H1 (cell line): ENCODE measurements around the gene BRD7. TPM values are rescaled to one million over a fixed set of nuclear protein-coding genes. Genes with fewer than 3 reads are reported as not detected.

Experiments used
- CTCF ChIA-PET: fragments of 300-600 bp; sonication (Branson Sonifier 250); formaldehyde crosslinking; loops from one replicate; lab custom pipeline; 2021; ENCODE audit not compliant: partially characterized antibody; lab: Charles Lee
- POLR2A ChIA-PET: fragments of 300-600 bp; sonication (Branson Sonifier 250); formaldehyde crosslinking; loops from one replicate; lab custom pipeline; 2021; ENCODE audit warnings: inconsistent platforms; ENCODE audit not compliant: partially characterized antibody; lab: Charles Lee
- DNase-seq, 2 experiments: peaks; one replicate each; pipeline versions ENCODE4 v3.0.0 to v3.0.0-alpha.2; 2010 to 2022; ENCODE audit warnings: low spot score in 2 of 2, low read depth in 1 of 2, mixed read lengths in 1 of 2
- FAIRE-seq: peaks from 2 replicates; lab custom pipeline; 2011; peaks lifted over from hg19 to GRCh38; lab: Jason Lieb, UNC
- H2AFZ ChIP-seq: 2 replicates; pipeline ENCODE4 v1.8.1; 2012; ENCODE audit warnings: low read length, inconsistent platforms
- H2AK5ac ChIP-seq: 2 replicates; pipeline ENCODE4 v1.6.1; 2013; ENCODE audit warnings: low read depth, low read length
- H2BK120ac ChIP-seq: replicated peaks from 2 replicates; pipeline ENCODE3; 2013; ENCODE audit warnings: low read depth, low read length, inconsistent platforms
- H2BK12ac ChIP-seq: 2 replicates; pipeline ENCODE4 v1.6.1; 2013; ENCODE audit warnings: low read depth, low read length
- H2BK15ac ChIP-seq: 2 replicates; pipeline ENCODE4 v1.6.1; 2013; ENCODE audit warnings: low read length
- H2BK20ac ChIP-seq: 2 replicates; pipeline ENCODE4 v1.6.1; 2013; ENCODE audit warnings: low read length
- H2BK5ac ChIP-seq: 2 replicates; pipeline ENCODE4 v1.6.1; 2013; ENCODE audit warnings: low read depth, low read length
- H3K14ac ChIP-seq: 2 replicates; pipeline ENCODE4 v1.6.1; 2013; ENCODE audit warnings: inconsistent platforms; ENCODE audit not compliant: insufficient read length
- H3K18ac ChIP-seq: 2 replicates; pipeline ENCODE4 v1.6.1; 2013; ENCODE audit warnings: low read length; ENCODE audit errors: extremely low read depth
- H3K23ac ChIP-seq: 2 replicates; pipeline ENCODE4 v1.6.1; 2013; ENCODE audit warnings: inconsistent platforms; ENCODE audit not compliant: insufficient read length
- H3K23me2 ChIP-seq: 2 replicates; pipeline ENCODE4 v1.6.1; 2013; ENCODE audit warnings: low read depth, low read length
- H3K27ac ChIP-seq: 2 replicates; pipeline ENCODE4 v1.6.1; 2011; ENCODE audit warnings: low read depth, low read length, inconsistent platforms
- H3K27me3 ChIP-seq, 4 experiments: replicated peaks in 1 of 4; 1 replicate in 1 of 4; 2 replicates in 3 of 4; pipeline versions ENCODE4 v1.6.1 to v1.8.1; 2011 to 2013; ENCODE audit warnings: low read length in 3 of 4, mild to moderate bottlenecking in 3 of 4, inconsistent platforms in 2 of 4, mixed read lengths in 2 of 4, moderate library complexity in 1 of 4; ENCODE audit not compliant: control insufficient read depth in 3 of 4, insufficient read depth in 3 of 4; ENCODE audit errors: extremely low read depth in 1 of 4
- H3K36me3 ChIP-seq, 4 experiments: 2 replicates each; pipeline versions ENCODE4 v1.6.1 to v1.8.1; 2011 to 2013; ENCODE audit warnings: mild to moderate bottlenecking in 4 of 4, low read length in 3 of 4, moderate library complexity in 2 of 4, control low read depth in 1 of 4, inconsistent platforms in 1 of 4; ENCODE audit not compliant: insufficient read depth in 4 of 4, control insufficient read depth in 2 of 4
- H3K4ac ChIP-seq: replicated peaks from 2 replicates; pipeline ENCODE3; 2013; ENCODE audit warnings: low read length, low read depth, mixed read lengths, inconsistent platforms; ENCODE audit not compliant: insufficient read length
- H3K4me1 ChIP-seq, 4 experiments: replicated peaks in 1 of 4; 1 replicate in 1 of 4; 2 replicates in 3 of 4; pipeline versions ENCODE4 v1.6.1 to v1.8.1; 2011 to 2013; ENCODE audit warnings: low read length in 3 of 4, inconsistent platforms in 2 of 4, mixed read lengths in 1 of 4; ENCODE audit not compliant: insufficient read depth in 4 of 4, control insufficient read depth in 3 of 4
- H3K4me2 ChIP-seq, 2 experiments: 2 replicates each; pipeline versions ENCODE4 v1.6.1 to v1.8.1; 2011 to 2013; ENCODE audit warnings: low read depth in 2 of 2, low read length in 2 of 2, control low read depth in 1 of 2, inconsistent platforms in 1 of 2, mild to moderate bottlenecking in 1 of 2; ENCODE audit not compliant: insufficient read depth in 1 of 2
- H3K4me3 ChIP-seq, 4 experiments: fragments of 200-600, 300-600 bp in 1 of 4; sonication (generic), shearing (Covaris generic), sonication (Bioruptor Twin) in 1 of 4; 2 replicates each; pipeline versions ENCODE4 v1.5.1 to v1.8.1; 2011 to 2016; ENCODE audit warnings: low read length in 4 of 4, low read depth in 3 of 4, control low read depth in 2 of 4, inconsistent platforms in 2 of 4, mild to moderate bottlenecking in 2 of 4, mixed read lengths in 1 of 4, moderate library complexity in 1 of 4; ENCODE audit not compliant: insufficient read depth in 2 of 4; ENCODE audit errors: extremely low read depth in 1 of 4
- H3K56ac ChIP-seq: replicated peaks from 2 replicates; pipeline ENCODE3; 2013; ENCODE audit warnings: low read depth, mild to moderate bottlenecking, mixed read lengths, low read length, inconsistent platforms; ENCODE audit not compliant: insufficient read length
- H3K79me1 ChIP-seq: 2 replicates; pipeline ENCODE4 v1.6.1; 2013; ENCODE audit warnings: low read depth, low read length, control low read depth
- H3K79me2 ChIP-seq, 2 experiments: 2 replicates each; pipeline versions ENCODE4 v1.6.1 to v1.8.1; 2012 to 2013; ENCODE audit warnings: low read length in 2 of 2, mild to moderate bottlenecking in 2 of 2, inconsistent platforms in 1 of 2; ENCODE audit not compliant: insufficient read depth in 2 of 2, control insufficient read depth in 1 of 2
- H3K9ac ChIP-seq, 4 experiments: replicated peaks in 1 of 4; 1 replicate in 1 of 4; 2 replicates in 3 of 4; pipeline versions ENCODE4 v1.6.1 to v1.8.1; 2011 to 2013; ENCODE audit warnings: low read depth in 3 of 4, low read length in 3 of 4, control low read depth in 2 of 4, mild to moderate bottlenecking in 2 of 4, moderate library complexity in 2 of 4, inconsistent platforms in 1 of 4; ENCODE audit errors: extremely low read depth in 1 of 4
- H3K9me3 ChIP-seq, 2 experiments: 2 replicates each; pipeline versions ENCODE4 v1.6.1 to v1.8.1; 2012 to 2013; ENCODE audit warnings: mild to moderate bottlenecking in 2 of 2, moderate library complexity in 2 of 2, control low read depth in 1 of 2, inconsistent platforms in 1 of 2, low read depth in 1 of 2, low read length in 1 of 2, mixed read lengths in 1 of 2; ENCODE audit not compliant: insufficient read depth in 2 of 2
- H4K20me1 ChIP-seq, 2 experiments: replicated peaks in 1 of 2; 2 replicates each; pipeline versions ENCODE3 to v1.8.1; 2011 to 2013; ENCODE audit warnings: inconsistent platforms in 2 of 2, low read length in 2 of 2, mild to moderate bottlenecking in 1 of 2; ENCODE audit not compliant: insufficient read depth in 2 of 2, control insufficient read depth in 1 of 2
- H4K5ac ChIP-seq: 2 replicates; pipeline ENCODE4 v1.6.1; 2013; ENCODE audit warnings: low read length, low read depth, mixed read lengths, inconsistent platforms; ENCODE audit not compliant: insufficient read length
- H4K8ac ChIP-seq: 2 replicates; pipeline ENCODE4 v1.8.0; 2013; ENCODE audit warnings: mild to moderate bottlenecking, moderate library complexity, low read length, inconsistent platforms; ENCODE audit not compliant: insufficient read depth; ENCODE audit errors: extremely low read depth
- H4K91ac ChIP-seq: replicated peaks from 2 replicates; pipeline ENCODE3; 2013; ENCODE audit warnings: low read length, mixed read lengths, inconsistent platforms; ENCODE audit not compliant: insufficient read length
- BCL11A ChIP-seq, 2 experiments: IDR thresholded peaks; one replicate each; pipeline ENCODE4 v1.6.1; 2011; ENCODE audit warnings: low read depth in 2 of 2, low read length in 2 of 2, mild to moderate bottlenecking in 2 of 2
- GTF2F1 ChIP-seq: IDR thresholded peaks from 2 replicates; pipeline ENCODE4 v1.6.1; 2012; ENCODE audit warnings: low read depth, low read length, improper control_type of control experiment, borderline replicate concordance
- PHF8 ChIP-seq: fragments of 200-600 bp; sonication (generic); conservative IDR thresholded peaks from 2 replicates; pipeline ENCODE4 v1.7.1; 2012; ENCODE audit warnings: low read depth, mild to moderate bottlenecking, inconsistent platforms, low read length, moderate library complexity
- ZNF274 ChIP-seq: IDR thresholded peaks from 2 replicates; pipeline ENCODE4 v1.7.0; 2012; ENCODE audit warnings: low read length, borderline replicate concordance; ENCODE audit errors: extremely low read depth
- WGBS, 2 experiments: shearing (Covaris generic) in 1 of 2; methylation state at CpG; one replicate each; pipeline versions ENCODE4 v1.1.6 to v1.1.7; 2013 to 2015; ENCODE audit warnings: low lambda C conversion rate in 2 of 2, mixed read lengths in 2 of 2, inconsistent platforms in 1 of 2, low coverage in 1 of 2, missing lambda C conversion rate in 1 of 2; ENCODE audit not compliant: insufficient replicate concordance in 2 of 2, insufficient coverage in 1 of 2, insufficient read length in 1 of 2; ENCODE audit errors: extremely low coverage in 1 of 2, missing lambda C conversion rate in 1 of 2; 5-methylcytosine and 5-hydroxymethylcytosine counted together
- polyA plus RNA-seq, 7 experiments: library from polyadenylated mRNA; depleted of rRNA in 3 of 7; stranded (reverse) in 5 of 7; unstranded in 2 of 7; fragments of >200 nt in 5 of 7; fragments of 200-250 nt in 2 of 7; gene quantifications; 1 replicate in 5 of 7; 2 replicates in 1 of 7; 4 replicates in 1 of 7; pipeline versions ENCODE4 v1.2.1 to v1.2.3, GENCODE V29; 2011 to 2013; ENCODE audit warnings: missing spikeins in 2 of 7, mixed read lengths in 2 of 7
- total RNA-seq: library from RNA; stranded (reverse); fragmentation: NEBNext Ultra II Directional; extraction: Animal tissue kit (Norgen Biotek cat#: 25700); gene quantifications from 2 replicates; pipeline ENCODE4 v1.2.1, GENCODE V29; 2021

The BRD7 gene
- total and polyA plus RNA-seq, 2 of the 8 experiments (the other 6 are each of a cell fraction or from before 2014, with no cell fraction given): 42.5 to 120 TPM

GRCh38 chr16:50367777-50368409 is 895 bp downstream of the BRD7 start:
- no peak overlapping the region for H3K56ac ChIP-seq
- H2BK120ac ChIP-seq: no peak overlapping the region
- H3K27me3 ChIP-seq: no peaks in the 10 kb centered on the region
- no peak overlapping the region for H2BK5ac ChIP-seq
- peak overlapping the region; percentile 67 to 91 (median 76) for H3K9ac ChIP-seq
- TF ChIP-seq GTF2F1: no peak
- TF ChIP-seq BCL11A (IDR thresholded peaks at IDR 0.05; ENCODE audit: low read depth in 2 of 2, low read length in 2 of 2): no peak
- no peak for TF ChIP-seq ZNF274
- no peak for TF ChIP-seq PHF8
- H3K4ac ChIP-seq: no peak overlapping the region
- H2BK20ac ChIP-seq: no peak overlapping the region
- no peak overlapping the region for H2BK12ac ChIP-seq
- H4K5ac ChIP-seq: no peak overlapping the region
- peaks cover 8% of the 10 kb centered on the region; the same call in 1 of the 2 replicates for H3K79me1 ChIP-seq
- H2AK5ac ChIP-seq: no peak overlapping the region
- no peak overlapping the region for H2AFZ ChIP-seq
- H3K9me3 ChIP-seq: no peaks in the 10 kb centered on the region
- no peak for DNase-seq
- peaks cover 4 to 31% (median 18%) of the 10 kb centered on the region in 4 experiments; a peak in 7 of 8 replicates for H3K36me3 ChIP-seq
- H3K27ac ChIP-seq: 0 out of 2 replicates have a peak overlapping the region, but pooled peaks have one; percentile 55
- H4K20me1 ChIP-seq: peaks cover 2 to 8% of the 10 kb centered on the region in 2 experiments
- POLR2A ChIA-PET: interaction anchor here (0.7 to 1.2 kb wide), 3 partner anchors 11 to 28 kb away, joined by 3 read pairs; no protein-coding TSS in a partner anchor
- peak overlapping the region; percentile 69 to 98 (median 80) for H3K4me3 ChIP-seq
- no peak overlapping the region for H3K14ac ChIP-seq
- peaks cover 5 to 52% of the 10 kb centered on the region in 2 experiments for H3K79me2 ChIP-seq
- FAIRE-seq: peak; percentile 24
- peaks cover 5% of the 10 kb centered on the region; the same call in 1 of the 2 replicates for H3K23me2 ChIP-seq
- H3K4me2 ChIP-seq: peak overlapping the region; percentile 70 to 80
- H3K23ac ChIP-seq: no peak overlapping the region
- 19% methylated on average over 22 of the region's 23 CpGs; no CpG with 5 or more reads in 1 of the 2 experiments for WGBS, 2 experiments
- CTCF ChIA-PET: interaction anchor here (0.6 to 2.5 kb wide), 5 partner anchors 12 to 43 kb away, joined by 3 to 9 read pairs (median 4); no protein-coding TSS in a partner anchor
- no peak overlapping the region for H3K18ac ChIP-seq
- H4K91ac ChIP-seq: no peak overlapping the region
- no peak overlapping the region for H2BK15ac ChIP-seq
- H4K8ac ChIP-seq: peak overlapping the region; percentile 65; the same call in 1 of the 2 replicates
- peaks cover 0 to 6% (median 3%) of the 10 kb centered on the region in 4 experiments; a peak in 4 of 7 replicates for H3K4me1 ChIP-seq
